GM20431 (cell line): ENCODE data around the gene LUC7L3.

Experiments used
- in situ Hi-C: fragments of 300-500 bp; cut with MseI, MboI; formaldehyde crosslinking; loops from one replicate; pipeline ENCODE4 v1.15.0; 2020; ENCODE audit warnings: low sequenced_read_pairs; ENCODE audit not compliant: unreplicated experiment

Gene LUC7L3

DNA sequence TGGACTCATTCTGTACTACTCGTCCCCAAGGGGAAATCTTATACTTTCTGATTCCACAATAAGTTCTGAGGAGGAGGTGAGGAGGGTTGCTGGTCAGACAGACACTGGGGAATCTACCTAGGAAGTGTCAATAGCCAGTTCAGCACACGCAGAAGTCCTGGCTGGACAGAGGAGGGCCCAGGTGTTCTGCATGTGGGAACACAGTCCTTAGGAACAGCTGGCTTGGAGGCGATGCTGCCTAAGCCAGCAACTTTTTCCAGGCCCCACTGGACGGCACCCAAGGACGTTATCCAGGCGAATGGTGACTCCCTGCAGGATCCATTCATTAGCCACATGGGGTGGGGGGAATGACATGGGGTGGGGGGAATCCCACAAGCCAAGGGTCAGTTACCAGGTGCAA is 86.1 kb downstream of the LUC7L3 start:
- in situ Hi-C loops: no loop called here
